HEK293 (cell line): ENCODE measurements around the gene ZNF124.

Experiments
- CTCF ChIA-PET: fragments of 350-600 bp; formaldehyde crosslinking; extraction: SDS; loops from one replicate; lab custom pipeline; 2021; ENCODE audit warnings: antibody characterized with exemption; lab: Yijun Ruan, JAX
- POLR2A ChIA-PET: fragments of 300-600 bp; formaldehyde crosslinking; extraction: SDS; loops from one replicate; lab custom pipeline; 2020; ENCODE audit warnings: antibody characterized with exemption, inconsistent platforms; lab: Yijun Ruan, JAX
- H3K27ac ChIP-seq: fragments of 200-500 bp; sonication (Bioruptor generic); 2 replicates; pipeline ENCODE4 v1.5.1; 2014; ENCODE audit warnings: low read depth, low read length, control low read depth, inconsistent platforms; ENCODE audit errors: extremely low read depth
- H3K36me3 ChIP-seq, 2 experiments: fragments of 200-500 bp in 1 of 2; sonication (Bioruptor generic) in 1 of 2; 1 replicate in 1 of 2; 2 replicates in 1 of 2; pipeline ENCODE4 v1.5.1; 2014 to 2017; ENCODE audit warnings: inconsistent platforms in 2 of 2, low read length in 2 of 2; ENCODE audit not compliant: control insufficient read depth in 2 of 2, insufficient read depth in 1 of 2
- H3K4me1 ChIP-seq: fragments of 200-500 bp; sonication (Bioruptor generic); 2 replicates; pipeline ENCODE4 v1.5.1; 2014; ENCODE audit warnings: mild to moderate bottlenecking, low read length, inconsistent platforms; ENCODE audit not compliant: control insufficient read depth, insufficient read depth
- H3K4me3 ChIP-seq: 2 replicates; pipeline ENCODE4 v1.5.1; 2011; ENCODE audit warnings: low read depth, mild to moderate bottlenecking, control low read depth, low read length, moderate library complexity
- H3K9me3 ChIP-seq: fragments of 200-500 bp; sonication (Bioruptor generic); 2 replicates; pipeline ENCODE4 v1.5.1; 2014; ENCODE audit warnings: low read depth, low read length, inconsistent platforms; ENCODE audit not compliant: control insufficient read depth, insufficient read depth
- GLIS1 ChIP-seq: fragments of 450-650 bp; formaldehyde crosslinking; IDR thresholded peaks from 2 replicates; pipeline ENCODE4 v1.5.1; 2016; ENCODE audit warnings: missing biosample characterization, missing genetic modification characterization
- KLF10 ChIP-seq: fragments of 450-650 bp; IDR thresholded peaks from 2 replicates; pipeline ENCODE4 v1.5.1; 2018; ENCODE audit warnings: missing biosample characterization, mild to moderate bottlenecking, missing genetic modification characterization
- KLF9 ChIP-seq: fragments of 450-650 bp; formaldehyde crosslinking; IDR thresholded peaks from 2 replicates; pipeline ENCODE4 v1.5.1; 2016; ENCODE audit warnings: missing biosample characterization, missing genetic modification characterization, low read depth
- MEIS1 ChIP-seq: sonication (generic); formaldehyde crosslinking; IDR thresholded peaks from 2 replicates; pipeline ENCODE4 v1.8.1; 2022; ENCODE audit warnings: missing genetic modification reagents, mild to moderate bottlenecking, borderline replicate concordance
- SP3 ChIP-seq: fragments of 450-650 bp; formaldehyde crosslinking; IDR thresholded peaks from 2 replicates; pipeline ENCODE4 v1.5.1; 2016; ENCODE audit warnings: missing biosample characterization, missing genetic modification characterization
- ZNF10 ChIP-seq: fragments of 450-650 bp; formaldehyde crosslinking; IDR thresholded peaks from 2 replicates; pipeline ENCODE4 v1.5.1; 2017; ENCODE audit warnings: missing biosample characterization, missing genetic modification characterization
- ZNF121 ChIP-seq: fragments of 450-650 bp; formaldehyde crosslinking; IDR thresholded peaks from 2 replicates; pipeline ENCODE4 v1.5.1; 2016; ENCODE audit warnings: missing biosample characterization, missing genetic modification characterization
- ZNF169 ChIP-seq: fragments of 450-650 bp; formaldehyde crosslinking; IDR thresholded peaks from 2 replicates; pipeline ENCODE4 v1.5.1; 2016; ENCODE audit warnings: missing biosample characterization, missing genetic modification characterization
- ZNF248 ChIP-seq: fragments of 450-650 bp; formaldehyde crosslinking; IDR thresholded peaks from 2 replicates; pipeline ENCODE4 v1.5.1; 2017; ENCODE audit warnings: missing biosample characterization, missing genetic modification characterization
- ZNF292 ChIP-seq: fragments of 450-650 bp; formaldehyde crosslinking; IDR thresholded peaks from 2 replicates; pipeline ENCODE4 v1.5.1; 2016; ENCODE audit warnings: low read depth, missing biosample characterization, missing genetic modification characterization, borderline replicate concordance
- ZNF366 ChIP-seq: fragments of 450-650 bp; formaldehyde crosslinking; conservative IDR thresholded peaks from 2 replicates; pipeline ENCODE4 v1.5.1; 2016; ENCODE audit warnings: missing biosample characterization, missing genetic modification characterization
- ZNF514 ChIP-seq: fragments of 450-650 bp; formaldehyde crosslinking; IDR thresholded peaks from 2 replicates; pipeline ENCODE4 v1.5.1; 2016; ENCODE audit warnings: missing biosample characterization, missing genetic modification characterization
- ZNF560 ChIP-seq: fragments of 450-650 bp; formaldehyde crosslinking; IDR thresholded peaks from 2 replicates; pipeline ENCODE4 v1.5.1; 2017; ENCODE audit warnings: missing biosample characterization, missing genetic modification characterization, borderline replicate concordance
- ZNF585B ChIP-seq: fragments of 450-650 bp; formaldehyde crosslinking; IDR thresholded peaks from 2 replicates; pipeline ENCODE4 v1.5.1; 2016; ENCODE audit warnings: missing biosample characterization, missing genetic modification characterization
- ZNF654 ChIP-seq: fragments of 450-650 bp; formaldehyde crosslinking; IDR thresholded peaks from 2 replicates; pipeline ENCODE4 v1.5.1; 2016; ENCODE audit warnings: low read depth, missing biosample characterization, missing genetic modification characterization
- ZNF707 ChIP-seq: fragments of 450-650 bp; formaldehyde crosslinking; IDR thresholded peaks from 2 replicates; pipeline ENCODE4 v1.5.1; 2016; ENCODE audit warnings: missing biosample characterization, missing genetic modification characterization
- ZNF776 ChIP-seq: fragments of 450-650 bp; formaldehyde crosslinking; IDR thresholded peaks from 2 replicates; pipeline ENCODE4 v1.5.0; 2017; ENCODE audit warnings: missing biosample characterization, missing genetic modification characterization, borderline replicate concordance
- ZXDB ChIP-seq: fragments of 450-650 bp; formaldehyde crosslinking; IDR thresholded peaks from 2 replicates; pipeline ENCODE4 v1.5.1; 2016; ENCODE audit warnings: missing biosample characterization, missing genetic modification characterization
- TF ChIP-seq, protein P1 (sequence below): sonication (generic); formaldehyde crosslinking; IDR thresholded peaks from 2 replicates; pipeline ENCODE4 v1.8.1; 2022; ENCODE audit warnings: mild to moderate bottlenecking, moderate library complexity, missing genetic modification reagents

Gene ZNF124

DNA sequence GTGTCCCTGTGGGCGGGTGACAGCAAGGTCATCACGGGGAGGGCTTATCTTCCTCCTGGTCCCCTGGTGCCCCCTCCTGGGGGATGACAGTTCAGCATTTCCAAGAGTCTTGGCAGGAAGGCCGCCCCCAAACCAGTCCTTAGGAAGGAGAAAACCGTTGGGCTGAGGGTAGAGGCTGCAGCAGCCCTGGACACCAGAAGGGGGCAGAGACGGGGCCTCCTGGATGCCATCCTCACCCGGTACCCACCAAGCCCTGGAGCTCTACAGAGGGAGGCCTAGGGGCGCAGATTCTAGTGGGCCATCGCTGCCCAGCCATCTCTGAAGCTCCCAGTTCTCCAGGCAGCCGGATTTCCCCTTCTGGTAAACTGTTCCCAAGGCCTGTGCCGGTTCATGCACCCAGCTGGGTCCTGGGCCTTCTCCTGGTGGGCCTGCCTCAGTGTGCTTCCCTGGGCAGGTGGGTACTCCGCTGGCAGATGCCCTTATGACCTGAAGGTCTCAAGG, 52.8 kb downstream of the ZNF124 start:
- CTCF ChIA-PET: no interaction called here
- Histone ChIP-seq H3K4me1 (no peaks in the 10 kb centered on the region), H3K9me3 (no peaks in the 10 kb centered on the region), H3K36me3 (no peaks in the 10 kb centered on the region), H3K4me3 (no peak overlapping the region), H3K27ac (no peak overlapping the region)
- POLR2A ChIA-PET: no interaction called here
- TF ChIP-seq KLF10 (peak; percentile 35; the same call in 1 of the 2 replicates), KLF9 (0 out of 2 replicates have a peak, but pooled peaks have one; percentile 20), ZNF654 (peak; percentile 4; the same call in 1 of the 2 replicates), ZXDB (tag by site-specific recombination) (no peak)

DNA sequence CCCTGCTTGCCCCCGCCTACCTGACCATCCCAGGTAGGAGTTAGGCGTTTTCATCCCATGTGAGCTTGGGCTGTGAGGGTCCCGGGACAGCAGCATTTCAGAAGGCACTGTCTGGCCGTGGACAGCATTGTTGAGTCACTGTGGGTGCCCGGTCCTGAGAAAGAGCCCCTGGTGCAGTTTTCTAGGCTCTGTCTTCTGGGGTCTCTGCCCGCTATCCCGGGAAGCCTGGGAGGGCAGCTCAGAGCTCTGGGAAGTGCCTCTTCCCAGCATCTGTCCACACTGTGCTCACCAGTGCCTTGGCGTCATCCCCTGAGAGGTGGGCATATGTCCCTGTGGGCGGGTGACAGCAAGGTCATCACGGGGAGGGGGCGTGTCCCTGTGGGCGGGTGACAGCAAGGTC, 56.3 kb downstream of the ZNF124 start:
- no peaks in the 10 kb centered on the region for H3K36me3 ChIP-seq
- no peaks in the 10 kb centered on the region for H3K4me1 ChIP-seq
- no peak overlapping the region for H3K27ac ChIP-seq
- TF ChIP-seq ZNF776 (tag by site-specific recombination) (no peak), ZNF121 (tag by site-specific recombination) (no peak), ZNF292 (tag by site-specific recombination) (no peak), ZNF366 (tag by site-specific recombination) (no peak), GLIS1 (tag by site-specific recombination) (no peak)
- CTCF ChIA-PET: no interaction called here
- POLR2A ChIA-PET: no interaction called here
- no peak overlapping the region for H3K4me3 ChIP-seq
- H3K9me3 ChIP-seq: no peaks in the 10 kb centered on the region

DNA sequence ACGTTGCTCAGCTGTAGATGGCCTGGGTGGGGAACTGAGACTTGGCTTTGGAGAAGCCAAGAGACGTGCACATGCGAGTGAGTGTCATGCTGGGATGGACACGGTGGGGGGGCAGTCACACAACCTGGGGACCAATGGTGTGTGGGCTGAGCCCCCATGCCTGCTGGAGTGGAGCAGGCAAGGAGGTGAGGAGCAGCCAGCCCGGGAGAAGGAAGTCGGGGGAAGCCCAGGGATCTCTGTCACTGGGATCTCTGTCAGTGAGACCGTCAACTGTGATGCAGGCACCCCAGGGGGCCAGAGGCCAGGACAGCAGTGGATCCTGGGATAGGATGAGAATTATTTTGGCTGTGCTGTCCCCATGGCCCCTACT, 56.7 kb downstream of the ZNF124 start:
- Histone ChIP-seq H3K4me1 (no peaks in the 10 kb centered on the region), H3K36me3 (no peaks in the 10 kb centered on the region), H3K27ac (no peak overlapping the region), H3K4me3 (no peak overlapping the region), H3K9me3 (no peaks in the 10 kb centered on the region)
- CTCF ChIA-PET: no interaction called here
- POLR2A ChIA-PET: no interaction called here
- no peak for TF ChIP-seq ZNF585B (tag by site-specific recombination)
- TF ChIP-seq, protein P1, sequence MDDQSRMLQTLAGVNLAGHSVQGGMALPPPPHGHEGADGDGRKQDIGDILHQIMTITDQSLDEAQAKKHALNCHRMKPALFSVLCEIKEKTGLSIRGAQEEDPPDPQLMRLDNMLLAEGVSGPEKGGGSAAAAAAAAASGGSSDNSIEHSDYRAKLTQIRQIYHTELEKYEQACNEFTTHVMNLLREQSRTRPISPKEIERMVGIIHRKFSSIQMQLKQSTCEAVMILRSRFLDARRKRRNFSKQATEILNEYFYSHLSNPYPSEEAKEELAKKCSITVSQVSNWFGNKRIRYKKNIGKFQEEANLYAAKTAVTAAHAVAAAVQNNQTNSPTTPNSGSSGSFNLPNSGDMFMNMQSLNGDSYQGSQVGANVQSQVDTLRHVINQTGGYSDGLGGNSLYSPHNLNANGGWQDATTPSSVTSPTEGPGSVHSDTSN (CRISPR knock-in tag): no peak
- TF ChIP-seq SP3 (tag by site-specific recombination): no peak

DNA sequence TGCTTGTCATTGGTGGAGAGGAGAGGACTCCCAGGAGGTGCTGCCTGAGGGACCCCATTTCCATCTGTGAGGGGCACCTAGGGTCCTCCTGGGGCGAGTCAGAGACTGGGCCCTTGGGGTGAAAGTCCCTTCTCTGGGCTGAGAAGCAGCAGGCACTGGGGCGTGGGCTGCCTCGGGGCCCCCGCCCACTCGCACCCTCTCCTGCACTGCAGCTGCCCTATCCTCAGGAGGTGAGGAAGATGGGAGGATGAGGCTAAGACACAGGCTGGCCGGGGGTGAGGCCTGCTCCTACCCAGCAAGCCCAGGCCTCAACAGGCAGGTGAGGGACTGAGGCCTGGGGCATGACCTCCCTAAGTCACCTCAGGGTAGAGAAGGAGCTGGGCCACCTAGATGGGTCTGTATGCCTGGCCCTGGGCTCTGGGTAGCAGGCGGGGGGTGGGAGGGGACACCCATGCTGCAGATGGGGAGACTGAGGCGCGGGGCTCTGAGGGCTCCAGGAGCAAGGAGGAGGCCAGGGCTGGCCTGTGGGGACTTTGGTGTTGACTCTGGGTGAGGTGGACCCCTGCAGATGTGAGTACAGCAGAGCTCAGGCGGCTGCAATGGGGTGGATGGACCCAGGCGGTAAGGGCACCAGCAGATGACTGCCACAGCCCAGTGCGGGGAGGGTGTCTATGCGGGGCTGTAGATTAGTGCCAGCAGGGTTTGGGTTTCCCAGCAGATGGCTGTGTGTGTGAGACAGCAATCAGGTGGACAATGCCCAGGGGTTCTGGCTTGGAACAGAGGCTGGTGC, 57.3 kb downstream of the ZNF124 start:
- no peaks in the 10 kb centered on the region for H3K9me3 ChIP-seq
- TF ChIP-seq MEIS1 (CRISPR knock-in tag) (no peak), ZNF248 (tag by site-specific recombination) (no peak), ZNF169 (tag by site-specific recombination) (no peak), ZNF10 (tag by site-specific recombination) (no peak), ZNF560 (no peak), ZNF514 (tag by site-specific recombination) (no peak), ZNF707 (no peak)
- H3K4me3 ChIP-seq: no peak overlapping the region
- CTCF ChIA-PET: no interaction called here
- H3K27ac ChIP-seq: no peak overlapping the region
- H3K4me1 ChIP-seq: no peaks in the 10 kb centered on the region
- no peaks in the 10 kb centered on the region for H3K36me3 ChIP-seq
- POLR2A ChIA-PET: interaction anchor here (0.6 kb wide), 1 partner anchor 108 kb away, joined by 9 read pairs; no protein-coding TSS in a partner anchor
